Bronchial epithelial cell (primary cell): ENCODE data around the gene AGBL4. TPM values are rescaled to one million over a fixed set of nuclear protein-coding genes. Genes with fewer than 3 reads are reported as not detected.

ENCODE experiments used
- DNase-seq: peaks from one replicate; pipeline ENCODE4 v3.0.0-alpha.2; 2010; ENCODE audit warnings: low read depth
- FAIRE-seq: peaks from 2 replicates; lab custom pipeline; 2011; peaks lifted over from hg19 to GRCh38; lab: Jason Lieb, UNC
- H3K27me3 ChIP-seq: 2 replicates; pipeline ENCODE4 v1.5.1; 2011; ENCODE audit warnings: low read length; ENCODE audit not compliant: control insufficient read depth, insufficient read depth
- H3K36me3 ChIP-seq: 2 replicates; pipeline ENCODE4 v1.5.1; 2011; ENCODE audit warnings: low read length; ENCODE audit not compliant: control insufficient read depth, insufficient read depth
- H3K4me3 ChIP-seq: 2 replicates; pipeline ENCODE4 v1.5.1; 2011; ENCODE audit warnings: mild to moderate bottlenecking, low read depth, low read length, control low read depth
- total RNA-seq: library from RNA; depleted of rRNA; stranded (reverse); fragments of >200 nt; gene quantifications from 2 replicates; pipeline ENCODE4 v1.2.1, GENCODE V29; 2014
- TF ChIP-seq, protein P1 (sequence below): IDR thresholded peaks from 2 replicates; pipeline ENCODE4 v1.5.1; 2011; ENCODE audit warnings: mild to moderate bottlenecking, moderate library complexity, low read length, control low read depth, inconsistent platforms; ENCODE audit not compliant: insufficient read depth, severe bottlenecking

The AGBL4 gene
- total RNA-seq, 1 donor from 2014 or later, result not detected

DNA sequence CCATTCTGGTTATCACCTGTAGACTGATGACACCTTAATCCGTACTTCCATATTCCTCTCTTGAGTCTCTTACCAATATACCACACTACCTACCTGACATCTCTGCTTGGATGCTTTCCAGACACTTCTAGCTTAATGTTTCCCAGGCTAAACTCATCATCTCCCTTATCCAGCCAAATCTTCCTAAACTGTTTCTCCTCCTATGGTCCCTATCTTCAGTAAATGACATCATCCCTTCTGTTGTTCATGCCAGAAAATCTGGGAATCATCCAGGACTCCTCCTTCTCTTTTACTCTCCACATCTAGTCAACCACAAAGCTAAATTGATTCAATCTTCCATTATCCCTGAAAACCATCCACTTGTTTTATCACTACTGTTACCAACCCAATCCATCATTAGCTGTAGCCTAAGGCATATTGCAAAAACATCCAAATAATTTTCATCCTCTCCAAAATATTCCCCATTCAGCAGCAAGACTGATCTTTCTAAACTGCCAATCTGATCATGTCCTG, 783.0 kb downstream of the AGBL4 start:
- Histone ChIP-seq H3K27me3 (no peaks in the 10 kb centered on the region), H3K4me3 (no peak overlapping the region), H3K36me3 (no peaks in the 10 kb centered on the region)
- TF ChIP-seq, protein P1, sequence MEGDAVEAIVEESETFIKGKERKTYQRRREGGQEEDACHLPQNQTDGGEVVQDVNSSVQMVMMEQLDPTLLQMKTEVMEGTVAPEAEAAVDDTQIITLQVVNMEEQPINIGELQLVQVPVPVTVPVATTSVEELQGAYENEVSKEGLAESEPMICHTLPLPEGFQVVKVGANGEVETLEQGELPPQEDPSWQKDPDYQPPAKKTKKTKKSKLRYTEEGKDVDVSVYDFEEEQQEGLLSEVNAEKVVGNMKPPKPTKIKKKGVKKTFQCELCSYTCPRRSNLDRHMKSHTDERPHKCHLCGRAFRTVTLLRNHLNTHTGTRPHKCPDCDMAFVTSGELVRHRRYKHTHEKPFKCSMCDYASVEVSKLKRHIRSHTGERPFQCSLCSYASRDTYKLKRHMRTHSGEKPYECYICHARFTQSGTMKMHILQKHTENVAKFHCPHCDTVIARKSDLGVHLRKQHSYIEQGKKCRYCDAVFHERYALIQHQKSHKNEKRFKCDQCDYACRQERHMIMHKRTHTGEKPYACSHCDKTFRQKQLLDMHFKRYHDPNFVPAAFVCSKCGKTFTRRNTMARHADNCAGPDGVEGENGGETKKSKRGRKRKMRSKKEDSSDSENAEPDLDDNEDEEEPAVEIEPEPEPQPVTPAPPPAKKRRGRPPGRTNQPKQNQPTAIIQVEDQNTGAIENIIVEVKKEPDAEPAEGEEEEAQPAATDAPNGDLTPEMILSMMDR, result no peak
- FAIRE-seq (no peak), DNase-seq (no peak)

DNA sequence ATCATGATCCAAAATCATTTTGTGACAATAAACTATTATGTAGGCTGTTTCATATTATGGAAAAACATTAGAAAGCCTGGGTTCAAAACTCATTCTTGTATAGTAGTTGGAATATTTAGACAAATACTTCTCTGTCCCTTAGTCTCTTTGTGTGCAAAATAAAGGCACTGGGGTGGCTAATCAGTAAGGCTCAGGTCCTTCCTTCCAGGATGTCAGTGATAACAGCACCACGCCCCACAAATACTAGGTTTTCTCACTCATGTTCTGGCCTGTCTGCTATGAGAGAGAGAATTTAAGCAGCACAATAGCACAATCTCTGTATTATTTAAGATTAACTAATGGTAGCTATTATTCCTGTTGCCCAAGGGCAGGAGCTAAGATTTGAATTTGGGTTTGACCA, 788.8 kb downstream of the AGBL4 start:
- no peaks in the 10 kb centered on the region for H3K36me3 ChIP-seq
- no peak for FAIRE-seq
- DNase-seq, result peak; percentile 2
- H3K27me3 ChIP-seq, result no peaks in the 10 kb centered on the region
- TF ChIP-seq, protein P1, result no peak
- H3K4me3 ChIP-seq, result no peak overlapping the region

DNA sequence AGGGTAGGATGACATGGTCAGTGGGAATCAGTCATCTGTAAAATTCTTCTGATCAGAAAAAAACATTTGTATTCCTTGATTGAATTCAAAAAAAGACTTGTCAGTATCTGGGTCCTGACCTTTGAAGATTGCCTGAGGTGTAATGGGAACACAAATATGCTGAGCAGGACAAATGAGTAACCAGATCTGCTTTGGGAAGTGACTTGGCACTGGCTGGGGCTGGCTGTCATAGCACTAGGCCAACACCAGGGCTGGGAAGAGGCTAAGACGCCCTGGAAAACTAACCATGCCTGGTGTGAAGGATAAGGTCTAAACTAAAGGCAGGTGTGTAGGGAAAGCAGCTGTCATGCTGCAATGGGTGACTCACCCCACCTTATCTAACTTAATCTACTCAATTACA, 794.2 kb downstream of the AGBL4 start:
- FAIRE-seq (no peak), DNase-seq (peak; percentile 3)
- Histone ChIP-seq H3K27me3 (no peaks in the 10 kb centered on the region), H3K4me3 (no peak overlapping the region), H3K36me3 (no peaks in the 10 kb centered on the region)
- TF ChIP-seq, protein P1, result no peak

DNA sequence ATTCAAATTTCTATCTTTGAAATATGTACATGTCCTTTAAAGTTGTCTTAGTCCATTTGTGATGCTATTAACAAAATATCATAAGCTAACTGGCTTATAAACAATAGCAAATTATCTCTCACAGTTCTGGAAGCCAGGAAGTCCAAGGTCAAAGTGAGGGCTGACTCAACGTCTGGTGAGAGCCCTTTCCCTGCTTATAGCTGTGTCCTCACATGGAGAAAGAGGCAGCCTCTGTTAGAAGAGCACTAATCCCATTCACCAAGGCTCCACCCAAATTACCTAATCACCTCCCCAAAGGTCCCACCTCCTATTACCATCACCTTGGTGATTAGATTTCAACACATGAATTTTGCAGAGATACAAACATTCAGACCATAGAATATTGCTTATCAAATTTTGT, 797.0 kb downstream of the AGBL4 start:
- Histone ChIP-seq H3K4me3 (no peak overlapping the region), H3K27me3 (no peaks in the 10 kb centered on the region), H3K36me3 (no peaks in the 10 kb centered on the region)
- TF ChIP-seq, protein P1, result no peak
- FAIRE-seq (no peak), DNase-seq (no peak)

DNA sequence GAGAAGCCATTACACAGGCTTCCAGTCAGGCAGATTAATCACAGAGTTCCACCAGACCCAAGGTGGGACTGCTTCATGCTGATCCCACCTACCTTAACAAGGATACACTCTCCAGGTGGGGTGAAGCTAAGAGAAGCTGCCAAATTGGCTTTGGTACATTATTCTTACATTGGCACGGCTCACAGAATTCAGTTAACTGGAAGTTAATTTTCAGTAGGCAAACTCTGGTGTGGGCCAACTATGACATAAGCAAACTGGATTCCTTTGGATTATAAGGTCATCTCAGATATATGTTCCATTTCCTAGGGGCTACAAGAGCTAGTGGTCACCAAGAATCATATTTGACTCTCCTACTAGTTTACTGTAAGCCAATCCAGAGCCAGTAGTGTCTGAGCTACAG, 798.3 kb downstream of the AGBL4 start:
- no peaks in the 10 kb centered on the region for H3K36me3 ChIP-seq
- DNase-seq (no peak), FAIRE-seq (no peak)
- TF ChIP-seq, protein P1, result no peak
- no peak overlapping the region for H3K4me3 ChIP-seq
- H3K27me3 ChIP-seq, result no peaks in the 10 kb centered on the region

DNA sequence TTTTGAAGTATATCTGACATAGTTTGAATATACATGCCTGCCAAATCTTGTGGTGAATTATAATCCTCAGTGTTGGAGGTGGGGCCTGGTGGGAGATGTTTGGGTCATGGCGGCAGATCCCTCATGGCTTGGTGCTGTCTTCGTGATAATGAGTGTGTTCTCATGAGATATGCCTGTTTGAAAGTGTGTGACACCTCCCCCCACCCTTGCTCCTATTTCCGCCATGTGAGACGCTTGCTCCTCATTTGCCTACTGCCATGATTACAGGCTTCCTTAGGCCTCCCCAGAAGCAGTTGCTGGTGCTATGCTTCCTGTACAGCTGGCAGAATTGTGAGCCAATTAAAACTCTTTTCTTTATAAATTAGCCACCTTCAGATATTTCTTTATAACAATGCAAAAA, 810.5 kb downstream of the AGBL4 start:
- DNase-seq (no peak), FAIRE-seq (no peak)
- TF ChIP-seq, protein P1, result no peak
- Histone ChIP-seq H3K4me3 (no peak overlapping the region), H3K27me3 (no peaks in the 10 kb centered on the region), H3K36me3 (no peaks in the 10 kb centered on the region)
